OCI-LY1 (cell line): Measurements from ENCODE around the gene PPP2R5C.

Experiments used
- H2AFZ ChIP-seq: fragments of 200-600 bp; sonication (generic), shearing (Covaris generic); 2 replicates; pipeline ENCODE4 v1.6.0; 2014; ENCODE audit warnings: antibody characterized with exemption, mild to moderate bottlenecking, low read length
- H3F3A ChIP-seq: fragments of 200-600 bp; sonication (generic), shearing (Covaris generic); 2 replicates; pipeline ENCODE4 v1.6.0; 2014; ENCODE audit warnings: mild to moderate bottlenecking, antibody characterized with exemption, low read length, moderate library complexity; ENCODE audit not compliant: insufficient read depth
- H3K27ac ChIP-seq: fragments of 200-600 bp; sonication (generic); 2 replicates; pipeline ENCODE4 v1.5.1; 2014; ENCODE audit warnings: low read length, mixed run types, mild to moderate bottlenecking, low read depth; ENCODE audit not compliant: poor library complexity, severe bottlenecking
- H3K27me3 ChIP-seq: fragments of 200-600 bp; sonication (generic); 2 replicates; pipeline ENCODE4 v1.6.0; 2014; ENCODE audit warnings: antibody characterized with exemption, mild to moderate bottlenecking, low read length, moderate library complexity; ENCODE audit not compliant: insufficient read depth
- H3K36me3 ChIP-seq: fragments of 200-600 bp; sonication (generic); 2 replicates; pipeline ENCODE4 v1.6.1; 2014; ENCODE audit warnings: mild to moderate bottlenecking, antibody characterized with exemption, low read length, moderate library complexity, mixed read lengths; ENCODE audit not compliant: insufficient read depth
- H3K4me1 ChIP-seq: fragments of 200-600 bp; sonication (generic); 2 replicates; pipeline ENCODE4 v1.5.1; 2014; ENCODE audit warnings: mild to moderate bottlenecking, low read length, moderate library complexity; ENCODE audit not compliant: insufficient read depth, severe bottlenecking
- H3K4me2 ChIP-seq: fragments of 200-600 bp; sonication (generic), shearing (Covaris generic); 2 replicates; pipeline ENCODE4 v1.6.1; 2014; ENCODE audit warnings: low read length
- H3K4me3 ChIP-seq: fragments of 200-600 bp; sonication (generic); 2 replicates; pipeline ENCODE4 v1.5.1; 2014; ENCODE audit warnings: low read length, low read depth, mild to moderate bottlenecking, mixed read lengths; ENCODE audit not compliant: poor library complexity, severe bottlenecking
- H3K79me2 ChIP-seq: fragments of 200-600 bp; shearing (Covaris generic); 2 replicates; pipeline ENCODE4 v1.6.1; 2016; ENCODE audit warnings: mixed run types, low read length, mixed read lengths; ENCODE audit not compliant: insufficient read depth
- H3K9ac ChIP-seq: fragments of 200-600 bp; sonication (generic), shearing (Covaris generic); 2 replicates; pipeline ENCODE4 v1.6.1; 2014; ENCODE audit warnings: mild to moderate bottlenecking, low read length, mixed read lengths
- H3K9me2 ChIP-seq: fragments of 200-600 bp; sonication (generic), shearing (Covaris generic); 2 replicates; pipeline ENCODE4 v1.6.1; 2014; ENCODE audit warnings: low read depth, mild to moderate bottlenecking, low read length, mixed read lengths
- H3K9me3 ChIP-seq: fragments of 200-600 bp; shearing (Covaris generic); 2 replicates; pipeline ENCODE4 v1.6.1; 2014; ENCODE audit warnings: low read length, mixed read lengths
- H4K20me1 ChIP-seq: fragments of 200-600 bp; sonication (generic), shearing (Covaris generic); 2 replicates; pipeline ENCODE4 v1.6.0; 2016; ENCODE audit warnings: mild to moderate bottlenecking, low read length; ENCODE audit not compliant: insufficient read depth
- CTCF ChIP-seq: fragments of 200-600 bp; sonication (generic), shearing (Covaris generic); IDR thresholded peaks from 2 replicates; pipeline ENCODE4 v1.5.1; 2017; ENCODE audit warnings: mild to moderate bottlenecking, antibody characterized with exemption, low read length, moderate library complexity, mixed read lengths
- EZH2 ChIP-seq: fragments of 200-600 bp; sonication (generic), shearing (Covaris generic); IDR thresholded peaks from 2 replicates; pipeline ENCODE4 v1.8.0; 2017; ENCODE audit warnings: borderline replicate concordance, mixed run types, mild to moderate bottlenecking, antibody characterized with exemption, low read length, moderate library complexity, mixed read lengths

PPP2R5C gene

GRCh38 chr14:101929096-101929495 is 167.6 kb downstream of the PPP2R5C start:
- Histone ChIP-seq H3K79me2 (no peaks in the 10 kb centered on the region), H2AFZ (no peak overlapping the region), H3K9ac (no peak overlapping the region), H3K27me3 (no peaks in the 10 kb centered on the region), H3K9me2 (no peaks in the 10 kb centered on the region), H3F3A (no peaks in the 10 kb centered on the region), H3K4me3 (no peak overlapping the region), H3K9me3 (no peaks in the 10 kb centered on the region), H3K36me3 (no peaks in the 10 kb centered on the region), H3K4me1 (no peaks in the 10 kb centered on the region), H3K4me2 (no peak overlapping the region), H4K20me1 (no peaks in the 10 kb centered on the region), H3K27ac (no peak overlapping the region)
- TF ChIP-seq CTCF, result no peak
- no peak for TF ChIP-seq EZH2

- no peak for TF ChIP-seq EZH2
- no peak for TF ChIP-seq CTCF
- no peaks in the 10 kb centered on the region for H3K79me2 ChIP-seq
- no peak overlapping the region for H3K9ac ChIP-seq
- H3K9me2 ChIP-seq, result no peaks in the 10 kb centered on the region
- no peaks in the 10 kb centered on the region for H3K27me3 ChIP-seq
- no peaks in the 10 kb centered on the region for H3K4me1 ChIP-seq
- no peak overlapping the region for H2AFZ ChIP-seq
- no peak overlapping the region for H3K4me3 ChIP-seq
- H3K4me2 ChIP-seq, result no peak overlapping the region
- H4K20me1 ChIP-seq, result no peaks in the 10 kb centered on the region
- H3F3A ChIP-seq, result no peaks in the 10 kb centered on the region
- H3K27ac ChIP-seq, result no peak overlapping the region
- H3K9me3 ChIP-seq, result no peaks in the 10 kb centered on the region
- no peaks in the 10 kb centered on the region for H3K36me3 ChIP-seq
Observed at GRCh38 chr14:101929946-101930345, 168.4 kb downstream of the PPP2R5C start.

GRCh38 chr14:101932673-101933072 is 171.2 kb downstream of the PPP2R5C start:
- Histone ChIP-seq H3K27ac (no peak overlapping the region), H3K4me1 (no peaks in the 10 kb centered on the region), H3K9me2 (no peaks in the 10 kb centered on the region), H4K20me1 (no peaks in the 10 kb centered on the region), H2AFZ (no peak overlapping the region), H3F3A (no peaks in the 10 kb centered on the region), H3K4me3 (no peak overlapping the region), H3K79me2 (no peaks in the 10 kb centered on the region), H3K4me2 (no peak overlapping the region), H3K27me3 (no peaks in the 10 kb centered on the region), H3K36me3 (no peaks in the 10 kb centered on the region), H3K9ac (no peak overlapping the region), H3K9me3 (no peaks in the 10 kb centered on the region)
- TF ChIP-seq EZH2, result no peak
- no peak for TF ChIP-seq CTCF
